Urothelium cell line (cell line): ENCODE measurements around the gene F11R.
"Not testable (repeated sequence)": the region's sequence is repeated elsewhere in the genome, so short reads cannot be mapped to it uniquely, and the experiment has no call there.

Source experiments
- DNase-seq: peaks from one replicate; pipeline ENCODE4 v3.0.0; 2011; ENCODE audit warnings: low spot score, mixed read lengths
- FAIRE-seq: peaks from 2 replicates; lab custom pipeline; 2011; peaks lifted over from hg19 to GRCh38; lab: Jason Lieb, UNC

The F11R gene

DNA sequence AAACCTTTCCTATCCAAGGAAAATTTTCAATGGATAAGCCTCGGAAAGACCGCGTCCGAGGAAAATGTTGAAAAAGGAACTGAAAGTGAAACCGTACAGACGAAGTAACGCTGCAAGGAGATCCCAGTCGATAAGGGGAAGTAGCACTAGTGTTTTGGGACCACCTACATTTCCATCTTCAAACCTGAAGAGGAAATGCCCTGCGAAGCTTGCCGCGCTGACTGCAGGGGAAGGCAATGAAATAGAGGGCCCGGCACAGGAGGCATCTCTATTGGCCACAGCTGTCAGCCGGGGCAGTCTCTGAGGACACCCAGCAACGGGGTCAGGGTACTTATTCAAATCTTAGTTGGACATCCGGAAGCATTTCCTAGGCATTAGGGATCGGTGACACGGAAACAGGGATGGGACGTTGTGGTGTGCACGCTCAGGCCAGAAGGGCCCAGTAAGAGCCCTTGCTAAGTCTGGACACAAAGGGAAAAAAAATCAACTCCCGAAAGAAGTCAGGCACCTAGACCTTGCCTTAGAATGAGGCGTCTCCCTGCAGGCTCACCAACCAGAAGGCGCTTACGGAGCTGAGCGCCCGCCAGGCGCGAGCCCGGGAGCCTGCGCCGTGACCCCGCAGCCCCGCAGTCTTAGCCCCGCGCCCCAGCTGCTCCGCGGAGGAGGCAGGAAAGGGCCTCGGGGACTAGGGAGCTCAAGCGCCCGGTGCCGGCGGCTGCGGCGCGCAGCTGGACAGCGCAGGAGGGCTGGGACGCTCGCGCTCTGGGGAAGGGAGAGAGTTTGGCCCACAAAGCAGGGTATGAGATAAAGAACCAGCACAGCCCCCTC, 24.2 kb upstream of the F11R start:
- FAIRE-seq (no peak), DNase-seq (peak; percentile 55)

DNA sequence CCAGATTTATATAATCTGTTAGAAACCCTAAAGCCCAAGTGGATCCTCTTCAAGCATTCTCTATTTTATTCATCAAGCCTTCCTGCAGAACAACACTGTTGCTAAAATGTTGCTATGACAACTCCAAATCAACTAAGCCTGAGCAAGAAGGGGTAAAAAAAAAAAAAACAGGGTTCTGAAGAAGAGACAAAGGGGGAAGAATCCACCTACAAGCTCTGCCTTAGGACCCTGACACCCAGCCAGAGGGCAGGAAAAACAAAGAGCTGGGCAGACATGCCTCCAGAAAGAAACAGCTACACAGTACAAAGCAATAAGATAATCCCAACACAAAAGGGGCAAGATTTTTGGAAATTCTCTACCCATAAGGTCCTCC, 23.6 kb upstream of the F11R start:
- DNase-seq: no peak
- no peak for FAIRE-seq

DNA sequence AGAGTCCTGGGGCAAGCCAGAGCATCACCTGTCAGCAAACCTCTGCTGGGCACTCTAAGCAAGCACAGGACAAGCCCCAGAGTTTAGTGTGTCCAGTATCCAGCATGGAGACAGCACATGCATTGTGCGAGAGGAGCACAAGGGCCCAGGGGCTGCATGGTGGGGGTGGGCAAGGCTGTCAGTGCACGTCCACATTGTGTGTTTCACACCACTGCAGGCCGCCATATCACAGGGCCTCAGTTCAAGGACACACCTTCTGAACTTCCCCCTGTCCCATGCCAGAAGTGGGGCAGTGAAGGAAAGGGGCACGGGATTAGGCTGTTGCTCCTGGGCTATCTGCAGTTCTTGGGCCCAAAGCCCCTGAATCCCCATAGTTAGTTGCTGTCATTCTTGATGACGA, 18.6 kb upstream of the F11R start:
- DNase-seq (no peak), FAIRE-seq (no peak)

DNA sequence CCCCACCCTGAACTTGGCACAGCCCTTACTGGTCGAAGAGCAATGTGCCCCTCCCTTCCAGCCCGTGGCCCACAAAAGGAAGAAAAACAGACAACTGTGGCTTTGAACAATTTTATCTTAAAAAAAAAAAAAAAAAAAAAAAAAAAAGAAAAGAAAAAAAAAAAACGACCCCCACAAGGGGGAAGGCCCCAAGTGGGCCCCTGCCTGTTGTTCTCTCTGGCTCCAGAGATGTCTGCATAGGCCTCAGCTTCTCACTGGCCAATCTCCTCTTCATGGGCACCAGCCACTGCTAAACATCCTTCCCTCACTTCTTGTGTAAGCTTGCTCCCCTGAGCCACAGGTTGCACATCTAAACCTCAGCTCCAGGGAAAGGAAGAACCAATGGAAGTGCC, 18.2 kb upstream of the F11R start:
- FAIRE-seq (no peak), DNase-seq (no peak)

DNA sequence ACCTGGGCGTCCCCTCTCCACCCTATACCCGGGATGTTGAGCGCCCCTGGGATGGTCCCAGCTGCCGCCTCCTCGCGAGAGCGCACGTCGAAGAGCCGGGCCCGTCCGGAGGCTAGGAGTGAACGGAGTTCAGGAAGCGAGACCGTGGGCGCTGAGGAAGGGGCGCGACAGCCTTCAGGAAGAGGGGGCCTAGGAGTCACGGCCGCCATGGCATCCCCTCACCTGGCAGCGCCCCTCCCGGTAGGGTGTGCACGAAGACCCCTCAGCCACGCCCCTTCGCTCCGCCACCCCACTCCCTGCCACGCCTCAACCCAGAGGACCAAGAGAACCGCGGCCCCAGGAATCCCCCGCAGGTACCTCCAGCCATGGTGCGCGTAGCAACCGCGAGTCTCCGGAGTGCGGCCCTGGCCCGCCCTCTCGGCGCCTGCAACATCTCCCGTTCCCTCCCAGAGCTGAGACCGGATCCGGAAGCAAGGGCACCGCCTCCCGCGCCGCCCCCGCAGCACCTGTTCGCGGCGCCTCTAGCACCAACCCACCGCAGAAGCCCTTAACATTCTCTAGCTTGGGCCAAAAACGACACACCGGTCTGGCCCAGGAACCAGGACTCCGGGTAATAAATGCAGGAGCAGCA, 17.7 kb upstream of the F11R start, which contains the start of gene TSTD1:
TSTD1 (minus strand) TSS at position 442 of the 631 bp plus-strand sequence; CDS start at position 367, 75 bp downstream.
- peak; percentile 79 for DNase-seq
- FAIRE-seq: no peak

DNA sequence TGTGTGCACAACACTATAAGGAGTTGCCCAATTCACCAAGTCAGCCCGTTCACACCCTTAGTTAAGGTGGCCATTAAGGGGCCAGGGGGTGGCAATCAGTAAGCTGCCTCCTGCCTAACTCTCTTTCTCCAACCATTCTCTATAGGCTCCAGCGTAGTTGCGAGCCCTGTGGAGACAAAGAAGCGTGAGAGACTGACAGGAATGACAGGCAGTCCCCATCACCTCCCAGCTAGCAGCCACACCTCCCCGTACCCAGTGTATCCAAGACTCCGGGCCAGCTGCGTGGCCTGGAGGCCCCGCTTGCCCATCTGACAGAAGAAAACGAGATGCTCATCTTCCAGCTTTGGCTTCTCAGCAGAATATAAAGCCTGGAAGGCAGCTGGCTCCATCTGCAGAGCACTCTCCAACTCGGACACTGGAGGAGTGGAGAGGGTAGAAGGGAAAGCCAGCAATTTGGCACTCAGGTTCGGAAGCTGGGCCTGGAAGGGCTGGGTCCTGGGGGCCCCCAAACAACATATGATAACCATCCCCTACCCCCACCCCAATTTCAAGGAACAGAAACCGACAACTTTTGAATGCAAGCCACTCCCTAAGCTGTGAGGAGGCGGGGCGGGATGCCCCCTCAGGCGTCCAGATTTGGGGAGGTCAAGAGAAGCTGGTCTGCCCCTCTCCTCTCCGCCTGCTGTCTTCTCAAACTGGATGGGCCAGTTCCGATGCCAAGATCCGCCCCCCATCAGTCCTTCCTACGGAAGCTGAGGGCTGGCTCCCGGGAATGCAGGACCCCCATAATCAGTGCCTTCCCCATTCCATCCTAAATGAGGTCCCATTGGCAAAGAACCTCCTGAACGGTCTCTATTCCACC, 16.9 kb upstream of the F11R start:
- DNase-seq (no peak), FAIRE-seq (no peak)

DNA sequence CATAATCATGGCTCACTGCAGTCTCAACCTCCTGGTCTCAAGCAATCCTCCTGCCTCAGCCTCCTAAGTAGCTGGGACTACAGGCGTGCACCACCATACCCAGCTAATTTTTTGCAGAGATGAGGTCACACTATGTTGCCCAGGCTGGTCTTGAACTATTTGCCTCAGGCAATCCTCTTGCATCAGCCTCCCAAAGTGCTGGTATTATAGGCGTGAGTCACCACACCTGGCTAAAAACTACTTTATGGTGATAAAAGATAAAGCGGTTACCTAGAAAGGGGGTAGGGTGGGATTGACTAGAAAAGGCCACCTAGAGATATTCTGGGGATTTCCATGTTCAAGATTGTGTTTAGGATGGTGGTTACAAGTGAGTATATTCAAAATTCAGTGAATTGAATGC, 12.8 kb upstream of the F11R start:
- FAIRE-seq (no peak), DNase-seq (no peak)

DNA sequence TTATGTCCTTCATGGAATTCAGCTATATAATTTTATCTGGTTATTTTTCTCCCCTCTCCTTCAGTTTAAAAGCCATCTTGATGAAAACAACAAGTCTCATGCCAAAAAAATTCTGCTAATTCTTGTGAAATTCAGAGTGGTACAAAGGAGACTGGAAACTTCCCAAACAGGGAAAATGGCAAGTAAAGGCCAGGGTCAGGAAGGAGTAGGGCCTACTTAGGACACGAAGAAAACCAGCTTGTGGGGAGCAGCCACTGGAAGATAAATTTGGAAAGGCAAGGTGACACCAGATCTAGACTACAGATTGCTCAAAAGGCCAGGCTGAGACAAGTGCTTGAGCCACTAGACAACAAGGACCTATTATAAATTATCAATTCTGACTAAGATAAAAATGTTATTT, 11.5 kb upstream of the F11R start:
- FAIRE-seq (no peak), DNase-seq (no peak)

DNA sequence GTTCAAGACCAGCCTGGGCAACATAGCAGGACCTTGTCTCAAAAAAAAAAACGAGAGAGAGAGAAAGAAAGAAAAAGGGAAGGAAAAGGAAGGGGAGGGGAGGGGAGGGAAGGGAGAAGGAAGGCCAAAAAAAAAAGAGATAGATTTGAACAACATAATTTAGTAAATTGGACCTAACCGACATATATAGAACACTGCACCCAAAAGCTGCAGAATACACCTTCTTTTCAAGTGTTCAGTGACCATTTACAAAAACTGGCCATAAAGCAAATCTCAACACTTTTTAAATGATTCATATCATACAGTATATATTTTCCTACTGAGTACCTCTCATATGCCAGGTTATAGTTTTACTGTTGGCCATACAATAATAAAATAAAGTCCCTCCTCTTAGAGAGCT, 10.9 kb upstream of the F11R start:
- no peak for DNase-seq
- no peak for FAIRE-seq

DNA sequence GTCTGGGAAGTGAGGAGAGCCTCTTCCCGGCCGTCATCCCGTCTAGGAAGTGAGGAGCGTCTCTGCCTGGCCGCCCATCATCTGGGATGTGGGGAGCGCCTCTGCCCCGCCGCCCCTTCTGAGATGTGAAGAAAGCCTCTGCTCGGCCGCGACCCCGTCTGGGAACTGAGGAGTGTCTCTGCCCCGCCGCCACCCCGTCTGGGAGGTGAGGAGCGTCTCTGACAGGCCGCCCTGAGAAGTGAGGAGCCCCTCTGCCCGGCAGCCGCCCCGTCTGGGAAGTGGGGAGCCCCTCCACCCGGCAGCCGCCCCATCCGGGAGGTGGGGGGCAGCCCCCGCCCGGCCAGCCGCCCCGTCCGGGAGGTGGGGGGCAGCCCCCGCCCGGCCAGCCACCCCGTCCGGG, 8.5 kb upstream of the F11R start:
- DNase-seq, FAIRE-seq: not testable (repeated sequence)

DNA sequence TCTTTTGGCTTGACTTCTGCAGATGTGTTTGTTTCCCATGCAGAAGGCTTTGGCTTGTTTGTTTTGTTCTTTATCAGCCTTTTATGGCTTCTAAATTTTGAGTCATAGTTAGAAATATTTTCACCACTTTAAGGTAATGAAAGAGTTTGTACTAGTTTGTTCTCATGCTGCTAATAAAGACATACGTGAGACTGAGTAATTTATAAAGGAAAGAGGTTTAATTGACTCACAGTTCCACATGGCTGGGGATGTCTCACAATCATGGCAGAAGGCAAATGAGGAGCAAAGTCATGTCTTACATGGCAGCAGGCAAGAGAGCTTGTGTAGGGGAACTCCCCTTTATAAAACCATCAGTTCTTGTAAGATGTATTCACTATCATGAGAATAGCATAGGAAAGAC, 6.0 kb upstream of the F11R start:
- not testable (repeated sequence) for FAIRE-seq, DNase-seq

DNA sequence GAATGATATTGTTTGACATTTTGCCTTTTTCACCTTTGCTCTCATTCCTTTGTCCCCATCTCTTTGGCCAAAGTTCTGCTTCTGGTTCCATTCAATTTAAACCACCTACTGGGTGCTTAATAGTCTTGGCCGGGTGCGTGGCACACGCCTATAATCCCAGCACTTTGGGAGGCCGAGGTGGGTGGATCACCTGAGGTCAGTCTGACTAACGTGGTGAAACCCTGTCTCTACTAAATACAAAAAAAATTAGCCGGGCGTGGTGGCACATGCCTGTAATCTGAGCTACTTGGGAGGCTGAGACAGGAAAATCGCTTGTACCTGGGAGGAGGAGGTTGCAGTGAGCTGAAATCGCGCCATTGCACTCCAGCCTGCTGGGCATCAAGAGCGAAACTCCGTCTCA, 1.5 kb upstream of the F11R start:
- DNase-seq, FAIRE-seq: not testable (repeated sequence)

DNA sequence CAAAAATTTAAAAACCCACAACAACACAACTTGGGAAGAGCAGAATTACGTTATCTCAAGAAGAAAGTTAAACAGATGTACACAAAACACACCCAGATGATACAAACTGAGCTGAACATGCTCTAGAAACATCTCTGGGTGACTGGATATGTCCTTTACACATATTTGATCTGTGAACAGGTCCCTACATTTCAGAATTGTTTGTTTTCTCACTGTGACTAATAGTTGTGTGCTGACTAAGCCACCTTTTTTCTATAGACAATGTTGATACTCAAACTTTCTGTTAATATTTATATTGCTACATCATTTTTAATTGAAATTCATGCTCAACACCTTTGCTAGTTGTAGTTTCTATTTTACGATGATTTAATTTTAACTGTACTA, 1.0 kb upstream of the F11R start:
- FAIRE-seq (no peak), DNase-seq (no peak)

DNA sequence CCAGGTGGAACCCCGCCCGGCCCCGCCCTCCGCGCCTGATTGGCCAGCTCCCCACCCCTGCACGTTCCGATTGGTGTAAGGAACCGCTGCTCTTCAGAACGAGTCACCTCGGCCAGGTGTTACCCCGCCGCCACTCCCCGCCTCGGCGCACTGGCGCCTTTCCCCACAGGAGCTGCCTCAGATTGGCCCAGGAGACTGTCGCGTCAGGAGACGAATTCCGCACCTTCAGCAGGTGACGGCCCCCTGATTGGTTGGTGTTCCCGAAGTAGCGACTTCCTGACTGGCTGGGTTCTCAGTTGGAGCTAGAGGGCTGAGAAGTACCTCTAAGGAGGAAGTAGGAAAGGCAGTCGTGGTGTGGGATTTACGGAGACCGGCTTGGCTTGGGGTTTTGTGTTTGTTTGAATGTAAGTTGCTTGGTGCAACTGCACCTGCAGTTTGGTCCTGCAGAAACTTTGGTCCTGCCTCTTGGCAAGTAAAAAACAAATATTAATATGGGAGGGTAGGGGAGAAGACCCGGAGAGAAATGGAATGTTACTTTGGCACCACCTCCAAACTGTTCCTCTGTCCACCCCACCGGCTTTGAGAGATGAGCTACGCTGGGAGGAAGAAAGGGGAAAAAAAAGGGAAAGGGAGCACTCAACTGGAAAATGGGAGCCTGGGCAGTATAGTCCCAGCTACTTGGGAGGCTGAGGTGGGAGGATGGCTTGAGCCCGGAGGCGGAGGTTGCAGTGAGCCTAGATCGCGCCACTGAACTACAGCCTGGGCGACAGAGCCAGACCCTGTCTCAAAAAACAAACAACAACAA, 415 bp upstream of the F11R start:
- DNase-seq: no peak
- FAIRE-seq: no peak

DNA sequence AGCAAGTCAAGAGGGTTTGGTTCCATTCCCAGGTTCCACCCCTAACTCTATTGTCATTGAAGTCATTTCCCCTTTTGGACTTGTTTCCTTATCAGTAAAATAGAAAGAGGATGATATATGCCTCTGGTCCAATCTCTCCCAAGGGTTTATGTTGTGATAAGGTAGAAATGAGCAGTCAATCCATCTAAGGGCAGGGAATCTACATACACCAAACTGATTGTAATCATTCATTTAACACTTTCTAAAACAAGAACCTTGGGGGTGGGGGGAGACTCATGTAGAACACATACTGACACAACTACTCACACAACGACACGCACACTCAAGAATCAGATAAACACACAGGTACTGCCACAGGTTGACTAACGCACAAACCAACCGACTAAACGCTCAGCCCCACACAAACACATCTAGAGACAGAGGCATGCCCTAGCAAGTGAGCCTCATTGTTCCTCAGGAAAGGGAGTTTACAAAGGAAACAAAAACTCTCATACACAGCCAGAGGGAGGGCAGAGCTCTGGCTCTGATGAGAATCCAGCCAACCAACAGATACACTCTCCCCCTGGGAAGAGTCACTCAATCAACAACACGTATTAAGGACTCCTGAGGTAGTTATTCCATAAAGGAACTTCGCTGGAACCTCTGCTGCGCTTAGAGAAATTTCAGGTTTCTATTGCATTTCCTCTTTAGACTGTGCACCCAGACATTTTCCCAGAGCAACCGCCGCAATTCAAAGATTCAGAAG, 1.0 kb downstream of the F11R start:
- DNase-seq (no peak), FAIRE-seq (no peak)

DNA sequence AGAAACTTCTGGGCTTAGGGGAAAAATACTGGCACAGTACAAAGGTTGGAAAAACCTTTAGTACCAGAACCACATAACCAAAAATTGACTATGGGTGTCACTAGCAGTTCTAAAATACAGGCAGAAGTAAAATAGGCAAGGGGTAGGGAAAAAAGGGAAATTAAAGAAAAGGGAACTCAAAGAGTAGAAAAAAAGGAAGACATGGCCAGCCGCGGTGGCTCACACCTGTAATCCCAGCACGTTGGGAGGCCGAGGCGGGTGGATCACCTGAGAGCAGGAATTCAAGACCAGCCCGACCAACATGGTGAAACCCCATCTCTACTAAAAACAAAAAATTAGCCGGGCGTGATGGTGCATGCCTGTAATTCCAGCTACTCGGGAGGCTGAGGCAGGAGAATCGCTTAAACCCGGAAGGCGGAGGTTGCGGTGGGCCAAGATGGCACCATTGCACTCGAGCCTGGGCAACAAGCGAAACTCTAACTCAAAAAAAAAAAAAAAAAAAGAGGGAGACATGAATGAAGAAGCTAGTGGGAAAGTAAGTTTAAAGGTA, 1.8 kb downstream of the F11R start:
- DNase-seq, FAIRE-seq: not testable (repeated sequence)

DNA sequence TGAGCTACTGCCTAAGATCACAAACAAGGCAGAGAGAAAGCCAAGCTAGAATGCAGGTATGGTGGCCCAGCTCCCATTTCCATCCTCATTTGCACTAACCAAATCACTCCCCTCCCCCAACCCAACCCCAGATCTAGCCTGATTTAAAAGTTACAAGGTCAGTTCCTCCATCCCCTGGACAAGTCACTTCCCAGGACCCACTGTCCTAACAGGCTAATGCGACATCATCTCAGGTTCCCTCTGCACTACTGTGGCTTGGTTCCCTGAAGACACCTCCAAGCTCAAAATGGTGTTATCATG, 2.4 kb downstream of the F11R start:
- FAIRE-seq: no peak

DNA sequence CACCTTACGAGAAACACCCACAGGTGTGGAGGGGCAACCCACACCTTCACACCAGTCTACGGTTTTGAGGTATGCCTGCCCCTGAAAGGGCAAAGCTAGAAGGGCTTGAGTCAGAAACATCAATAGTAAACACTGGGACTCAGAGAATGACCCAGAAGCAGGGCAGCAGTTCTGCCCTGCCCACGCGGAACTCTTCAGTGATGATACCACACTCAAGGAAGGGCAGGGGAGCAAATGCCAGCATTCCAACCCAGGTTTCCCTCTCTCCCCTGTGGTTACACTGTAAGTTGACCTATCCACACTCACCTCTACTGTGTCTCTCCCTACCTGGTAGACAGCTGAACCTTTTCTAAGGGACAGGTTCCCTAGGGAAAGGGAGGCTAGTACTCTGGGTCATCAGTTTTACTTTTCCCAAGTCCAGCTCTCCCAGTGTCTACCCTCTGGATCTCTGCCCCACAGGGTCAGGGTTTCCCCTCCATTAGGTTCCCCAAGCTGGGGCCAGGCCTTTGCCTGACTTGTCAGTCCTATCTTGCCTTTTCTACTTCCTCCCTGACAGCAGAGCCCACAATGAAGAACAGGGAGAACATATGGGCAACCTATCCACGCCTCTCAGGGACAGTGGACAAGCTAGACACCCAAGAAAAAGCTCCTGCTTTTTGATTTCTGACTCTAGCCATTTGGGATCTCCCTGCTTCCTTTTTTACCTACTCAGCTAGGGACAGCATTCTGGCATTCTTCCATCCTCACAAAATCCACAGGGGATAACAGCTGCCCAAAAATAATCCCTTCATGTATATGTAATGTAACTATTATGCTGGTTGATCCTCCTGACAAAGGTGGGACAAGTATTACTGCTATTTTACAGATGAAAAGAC, 3.0 kb downstream of the F11R start:
- DNase-seq (no peak), FAIRE-seq (no peak)

More for the DNA sequence above, 2.4 kb downstream of the F11R start:
- DNase-seq: no peak

DNA sequence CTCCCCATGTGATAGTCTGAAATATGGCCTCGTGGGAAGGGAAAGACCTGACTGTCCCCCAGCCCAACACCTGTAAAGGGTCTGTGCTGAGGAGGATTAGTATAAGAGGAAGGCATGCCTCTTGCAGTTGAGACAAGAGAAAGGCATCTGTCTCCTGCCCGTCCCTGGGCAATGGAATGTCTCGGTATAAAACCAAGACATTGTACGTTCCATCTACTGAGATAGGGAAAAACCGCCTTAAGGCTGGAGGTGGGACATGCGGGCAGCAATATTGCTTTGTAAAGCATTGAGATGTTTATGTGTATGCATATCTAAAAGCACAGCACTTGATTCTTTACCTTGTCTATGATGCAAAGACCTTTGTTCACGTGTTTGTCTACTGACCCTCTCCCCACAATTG, 3.8 kb downstream of the F11R start:
- FAIRE-seq: not testable (repeated sequence)

More for the DNA sequence above, 3.8 kb downstream of the F11R start:
- DNase-seq: not testable (repeated sequence)
